H1 (cell line): ENCODE results near the gene YWHAG. TPM values are rescaled to one million over a fixed set of nuclear protein-coding genes. Genes with fewer than 3 reads are reported as not detected.

Source experiments
- HDAC2 ChIP-seq, 2 experiments: fragments of 300-600 bp in 1 of 2; sonication (generic) in 1 of 2; IDR thresholded peaks; 2 replicates each; pipeline ENCODE4 v1.6.1; 2011 to 2012; ENCODE audit warnings: low read depth in 2 of 2, low read length in 2 of 2, mild to moderate bottlenecking in 2 of 2, moderate library complexity in 2 of 2, borderline replicate concordance in 1 of 2, inconsistent platforms in 1 of 2
- NANOG ChIP-seq: IDR thresholded peaks from 2 replicates; pipeline ENCODE4 v1.6.1; 2011; ENCODE audit warnings: low read length, low read depth, mild to moderate bottlenecking, inconsistent platforms; ENCODE audit not compliant: insufficient read depth, poor library complexity, severe bottlenecking
- RAD21 ChIP-seq, 2 experiments: IDR thresholded peaks in 1 of 2; conservative IDR thresholded peaks in 1 of 2; 2 replicates each; pipeline ENCODE4 v1.6.1; 2011; ENCODE audit warnings: low read depth in 2 of 2, low read length in 2 of 2, improper control_type of control experiment in 1 of 2, inconsistent platforms in 1 of 2, mild to moderate bottlenecking in 1 of 2, moderate library complexity in 1 of 2
- SIN3A ChIP-seq, 2 experiments: IDR thresholded peaks in 1 of 2; conservative IDR thresholded peaks in 1 of 2; 2 replicates each; pipeline ENCODE4 v1.6.1; 2011 to 2012; ENCODE audit warnings: low read length in 2 of 2, improper control_type of control experiment in 1 of 2, low read depth in 1 of 2, mild to moderate bottlenecking in 1 of 2
- polyA plus RNA-seq, 7 experiments: library from polyadenylated mRNA; depleted of rRNA in 3 of 7; stranded (reverse) in 5 of 7; unstranded in 2 of 7; fragments of >200 nt in 5 of 7; fragments of 200-250 nt in 2 of 7; gene quantifications; 1 replicate in 5 of 7; 2 replicates in 1 of 7; 4 replicates in 1 of 7; pipeline versions ENCODE4 v1.2.1 to v1.2.3, GENCODE V29; 2011 to 2013; ENCODE audit warnings: missing spikeins in 2 of 7, mixed read lengths in 2 of 7
- total RNA-seq: library from RNA; stranded (reverse); fragmentation: NEBNext Ultra II Directional; extraction: Animal tissue kit (Norgen Biotek cat#: 25700); gene quantifications from 2 replicates; pipeline ENCODE4 v1.2.1, GENCODE V29; 2021

YWHAG gene
- total and polyA plus RNA-seq, 2 of the 8 experiments (the other 6 are each of a cell fraction or from before 2014, with no cell fraction given): 57.2 to 241 TPM

- no peak for TF ChIP-seq NANOG
- TF ChIP-seq SIN3A (conservative IDR thresholded peaks at IDR 0.05 in 1 of 2, IDR thresholded peaks at IDR 0.05 in 1 of 2; ENCODE audit: low read depth in 1 of 2, low read length in 2 of 2): no peak
- TF ChIP-seq HDAC2 (IDR thresholded peaks at IDR 0.05; ENCODE audit: borderline replicate concordance in 1 of 2, low read depth in 2 of 2, low read length in 2 of 2): no peak
- no peak for TF ChIP-seq RAD21 (IDR thresholded peaks at IDR 0.05 in 1 of 2, conservative IDR thresholded peaks at IDR 0.05 in 1 of 2; ENCODE audit: low read depth in 2 of 2, low read length in 2 of 2)
- TF ChIP-seq, all 59 proteins: peak for 0
These were observed 66.6 kb downstream of the YWHAG start (continued) for GRCh38 chr7:76292213-76292573.
